DMS153 treated with DMSO at 0.1 percent for 48 hours (cell line): Measurements from ENCODE around the gene CYB5R3.
"Not testable (repeated sequence)": the region's sequence is repeated elsewhere in the genome, so short reads cannot be mapped to it uniquely, and the experiment has no call there.

Experiments
- DNase-seq: peaks from one replicate; lab custom pipeline; 2025; ENCODE audit not compliant: unreplicated experiment; lab: John Stamatoyannopoulos, UW

Gene CYB5R3

GRCh38 chr22:42575996-42576574 is 73.1 kb downstream of the CYB5R3 start:
- not testable (repeated sequence) for DNase-seq

GRCh38 chr22:42574468-42574867 is 74.7 kb downstream of the CYB5R3 start:
- DNase-seq, result not testable (repeated sequence)

DNA sequence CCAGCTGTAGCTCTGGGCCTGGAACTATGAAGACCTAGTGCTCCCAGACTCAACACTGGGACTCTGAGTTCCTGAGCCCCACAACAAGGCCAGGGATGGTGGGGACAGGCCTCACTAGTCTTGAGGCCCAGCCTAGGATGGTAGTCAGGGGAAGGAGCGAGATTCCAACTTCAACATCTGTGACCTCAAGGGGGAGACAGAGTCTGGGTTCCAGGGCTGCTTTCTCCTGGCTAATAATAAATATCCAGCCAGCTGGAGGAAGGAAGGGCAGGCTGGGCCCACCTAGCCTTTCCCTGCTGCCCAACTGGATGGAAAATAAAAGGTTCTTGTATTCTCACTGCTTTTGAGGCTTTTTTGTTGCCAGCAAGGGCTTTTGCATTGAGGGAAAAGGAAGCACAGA is 75.1 kb downstream of the CYB5R3 start:
- DNase-seq, result not testable (repeated sequence)

DNA sequence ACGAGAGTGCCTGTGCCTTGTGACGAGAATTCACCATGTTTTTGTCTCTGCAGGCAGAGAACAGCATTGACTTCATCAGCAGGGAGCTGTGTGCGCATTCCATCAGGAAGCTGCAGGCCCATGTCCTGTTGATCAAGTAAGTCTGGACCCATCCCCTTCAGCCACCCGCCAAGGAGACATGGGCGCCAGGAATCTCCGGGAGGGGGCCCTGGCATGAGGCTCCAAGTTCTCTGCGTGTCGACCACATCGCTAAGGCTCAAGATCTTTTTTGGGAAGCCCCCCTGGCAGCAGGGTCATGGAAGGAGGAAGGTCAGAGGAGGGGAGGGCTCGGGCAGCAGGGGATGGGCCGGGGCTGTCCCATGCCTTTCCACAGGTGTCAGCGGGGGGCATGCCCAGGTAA is 78.1 kb downstream of the CYB5R3 start:
- DNase-seq, result not testable (repeated sequence)

DNA sequence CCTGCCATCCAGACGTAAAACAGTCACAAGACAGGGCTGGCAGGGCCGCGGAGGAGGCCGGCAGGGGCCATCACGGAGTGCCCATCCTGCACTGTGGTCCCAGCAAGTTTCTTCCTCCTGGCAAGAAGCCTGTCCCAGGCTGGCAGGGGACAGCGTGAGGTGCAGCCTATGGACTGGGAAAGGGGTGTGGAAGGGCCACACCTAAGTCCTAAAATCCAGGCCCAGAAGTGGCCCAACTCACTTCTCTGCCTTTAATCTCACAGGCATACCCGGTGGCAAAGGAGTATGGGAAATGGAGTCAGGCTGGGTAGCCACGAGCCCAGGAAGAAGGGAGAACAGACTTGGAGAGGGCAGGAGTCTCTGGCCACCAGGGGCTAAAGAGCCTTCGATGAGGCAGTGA is 78.6 kb downstream of the CYB5R3 start:
- DNase-seq, result not testable (repeated sequence)

GRCh38 chr22:42567950-42568349 is 81.2 kb downstream of the CYB5R3 start:
- not testable (repeated sequence) for DNase-seq
